K562 (cell line): ENCODE measurements around the gene CMTM4. TPM values are rescaled to one million over a fixed set of nuclear protein-coding genes. Genes with fewer than 3 reads are reported as not detected.

ENCODE experiments used
- DNMT1 ChIP-seq: fragments of 450-650 bp; IDR thresholded peaks from 2 replicates; pipeline ENCODE4 v1.6.1; 2016; ENCODE audit warnings: antibody characterized with exemption, mild to moderate bottlenecking
- ELK3 ChIP-seq: fragments of 450-650 bp; formaldehyde crosslinking; IDR thresholded peaks from 2 replicates; pipeline ENCODE4 v1.4.0; 2020; ENCODE audit warnings: mild to moderate bottlenecking
- EP400 ChIP-seq: fragments of 450-650 bp; IDR thresholded peaks from 2 replicates; pipeline ENCODE4 v1.6.1; 2017; ENCODE audit warnings: antibody characterized with exemption, mild to moderate bottlenecking, moderate library complexity
- FOXJ3 ChIP-seq: sonication (generic); formaldehyde crosslinking; IDR thresholded peaks from 2 replicates; pipeline ENCODE4 v1.4.0; 2020; ENCODE audit warnings: mild to moderate bottlenecking, missing genetic modification reagents
- GTF2A2 ChIP-seq: IDR thresholded peaks from 2 replicates; pipeline ENCODE4 v1.6.1; 2016; ENCODE audit warnings: mild to moderate bottlenecking, missing genetic modification characterization, missing compliant biosample characterization
- HDAC3 ChIP-seq: fragments of 450-650 bp; IDR thresholded peaks from 2 replicates; pipeline ENCODE4 v1.6.1; 2018; ENCODE audit warnings: borderline replicate concordance, mild to moderate bottlenecking, moderate library complexity; ENCODE audit not compliant: partially characterized antibody
- IRF2 ChIP-seq: sonication (generic); formaldehyde crosslinking; IDR thresholded peaks from 2 replicates; pipeline ENCODE4 v1.8.1; 2022; ENCODE audit warnings: mild to moderate bottlenecking, missing genetic modification reagents
- MAZ ChIP-seq, 2 experiments: fragments of 450-650 bp in 1 of 2; sonication (generic) in 1 of 2; formaldehyde crosslinking; IDR thresholded peaks in 1 of 2; conservative IDR thresholded peaks in 1 of 2; 2 replicates each; pipeline versions ENCODE4 v1.4.0 to v1.5.0; 2020; ENCODE audit warnings: mild to moderate bottlenecking in 1 of 2, missing genetic modification reagents in 1 of 2
- MEF2D ChIP-seq: conservative IDR thresholded peaks from 2 replicates; pipeline ENCODE4 v1.6.1; 2016; ENCODE audit warnings: low read depth, missing genetic modification characterization, missing compliant biosample characterization
- MTA2 ChIP-seq: fragments of 450-650 bp; IDR thresholded peaks from 2 replicates; pipeline ENCODE4 v1.6.1; 2016; ENCODE audit warnings: low read depth
- NR2C2 ChIP-seq, 2 experiments: fragments of 200-800 bp in 1 of 2; sonication (Bioruptor generic) in 1 of 2; sonication (generic) in 1 of 2; formaldehyde crosslinking in 1 of 2; IDR thresholded peaks; 2 replicates each; pipeline versions ENCODE4 v1.6.1 to v1.8.0; 2016 to 2022; ENCODE audit warnings: mild to moderate bottlenecking in 1 of 2, missing compliant biosample characterization in 1 of 2, missing genetic modification characterization in 1 of 2, missing genetic modification reagents in 1 of 2
- RBM14 ChIP-seq: fragments of 200-400 bp; formaldehyde crosslinking; IDR thresholded peaks from 2 replicates; pipeline ENCODE4 v1.6.1; 2018; ENCODE audit warnings: low read depth, mild to moderate bottlenecking, low read length, moderate library complexity, borderline replicate concordance; ENCODE audit not compliant: insufficient read depth
- RBM39 ChIP-seq: fragments of 200-400 bp; formaldehyde crosslinking; optimal IDR thresholded peaks from 2 replicates; pipeline ENCODE3; 2018; ENCODE audit warnings: low read depth, low read length
- RFX1 ChIP-seq: fragments of 450-650 bp; IDR thresholded peaks from 2 replicates; pipeline ENCODE4 v1.6.1; 2016; ENCODE audit warnings: mild to moderate bottlenecking, moderate library complexity
- SIN3A ChIP-seq, 2 experiments: fragments of 150-350 bp in 1 of 2; IDR thresholded peaks; 2 replicates each; pipeline ENCODE4 v1.6.1; 2011 to 2016; ENCODE audit warnings: borderline replicate concordance in 2 of 2, low read depth in 2 of 2, low read length in 2 of 2, mild to moderate bottlenecking in 2 of 2, moderate library complexity in 2 of 2; ENCODE audit not compliant: control insufficient read depth in 1 of 2
- SOX6 ChIP-seq: fragments of 450-650 bp; IDR thresholded peaks from 2 replicates; pipeline ENCODE4 v1.6.1; 2014; ENCODE audit warnings: mild to moderate bottlenecking
- SREBF1 ChIP-seq: fragments of 150-350 bp; IDR thresholded peaks from 2 replicates; pipeline ENCODE4 v1.6.1; 2014; ENCODE audit warnings: antibody characterized with exemption, low read depth, low read length, borderline replicate concordance
- TCF3 ChIP-seq: sonication (generic); formaldehyde crosslinking; IDR thresholded peaks from 2 replicates; pipeline ENCODE4 v1.4.0; 2020; ENCODE audit warnings: mild to moderate bottlenecking, missing genetic modification reagents
- ZNF589 ChIP-seq: fragments of 200-800 bp; sonication (Bioruptor generic); IDR thresholded peaks from 2 replicates; pipeline ENCODE4 v1.6.1; 2016; ENCODE audit warnings: low read depth, missing genetic modification characterization, missing compliant biosample characterization
- ZNF668 ChIP-seq: fragments of 250-450 bp; sonication (Bioruptor Pico); IDR thresholded peaks from 2 replicates; pipeline ENCODE4 v1.8.0; 2022; ENCODE audit warnings: mild to moderate bottlenecking, inconsistent platforms
- polyA plus RNA-seq, 8 experiments: library from polyadenylated mRNA; depleted of rRNA in 4 of 8; stranded (reverse) in 5 of 8; unstranded in 3 of 8; fragments of >200 nt; fragmentation: Nextera tagmentation in 2 of 8; fragmentation: Illumina TruSeq in 1 of 8; extraction: Ambion mirVana in 2 of 8; extraction: Trizol in 1 of 8; gene quantifications; 2 replicates each; pipeline versions ENCODE4 v1.2.1 to v1.2.3, GENCODE V29; 2011 to 2014; ENCODE audit warnings: inconsistent platforms in 1 of 8, missing spikeins in 1 of 8
- total RNA-seq, 7 experiments: library from RNA; depleted of rRNA in 6 of 7; stranded (reverse); fragments of >200 nt in 6 of 7; fragmentation: Illumina TruSeq in 2 of 7; extraction: Trizol in 2 of 7; gene quantifications; 2 replicates each; pipeline versions ENCODE4 v1.2.1 to v1.2.3, GENCODE V29; 2011 to 2021; ENCODE audit warnings: low replicate concordance in 1 of 7
- TF ChIP-seq, protein P1 (sequence below): fragments of 450-650 bp; IDR thresholded peaks from 2 replicates; pipeline ENCODE4 v1.6.1; 2017; ENCODE audit warnings: antibody characterized with exemption, mild to moderate bottlenecking

Gene CMTM4
- total and polyA plus RNA-seq, 9 of the 15 experiments (the other 6 are each of a cell fraction or from before 2014, with no cell fraction given) = 2.0 to 21.3 (median 12.5) TPM

GRCh38 chr16:66741169-66741900, 44.8 kb upstream of the CMTM4 start (continued):
- TF ChIP-seq FOXJ3 (CRISPR knock-in tag) (no peak), MEF2D (tag) (0 out of 2 replicates have a peak, but pooled peaks have one; percentile 45), DNMT1 (no peak), ZNF668 (no peak), SOX6 (0 out of 2 replicates have a peak, but pooled peaks have one; percentile 9), IRF2 (no peak), ZNF589 (CRISPR knock-in tag) (peak; percentile 65; the same call in 1 of the 2 replicates), HDAC3 (no peak), ELK3 (CRISPR knock-in tag) (no peak), MTA2 (no peak), NR2C2 (CRISPR knock-in tag; IDR thresholded peaks at IDR 0.05) (no peak), NR2C2 (tag; IDR thresholded peaks at IDR 0.05) (0 out of 2 replicates have a peak, but pooled peaks have one; percentile 35), MAZ (CRISPR knock-in tag; conservative IDR thresholded peaks at IDR 0.05 in 1 of 2, IDR thresholded peaks at IDR 0.05 in 1 of 2) (peak in 1 of 2 experiments; percentile 56; a peak in 2 of 4 replicates), GTF2A2 (tag) (0 out of 2 replicates have a peak, but pooled peaks have one; percentile 20), SREBF1 (no peak), SIN3A (IDR thresholded peaks at IDR 0.05; ENCODE audit: borderline replicate concordance in 2 of 2, control insufficient read depth in 1 of 2, low read depth in 2 of 2, low read length in 2 of 2) (no peak), EP400 (peak; percentile 23), RFX1 (peak; percentile 38), RBM39 (no peak), RBM14 (no peak), TCF3 (CRISPR knock-in tag) (no peak)
- TF ChIP-seq, protein P1, sequence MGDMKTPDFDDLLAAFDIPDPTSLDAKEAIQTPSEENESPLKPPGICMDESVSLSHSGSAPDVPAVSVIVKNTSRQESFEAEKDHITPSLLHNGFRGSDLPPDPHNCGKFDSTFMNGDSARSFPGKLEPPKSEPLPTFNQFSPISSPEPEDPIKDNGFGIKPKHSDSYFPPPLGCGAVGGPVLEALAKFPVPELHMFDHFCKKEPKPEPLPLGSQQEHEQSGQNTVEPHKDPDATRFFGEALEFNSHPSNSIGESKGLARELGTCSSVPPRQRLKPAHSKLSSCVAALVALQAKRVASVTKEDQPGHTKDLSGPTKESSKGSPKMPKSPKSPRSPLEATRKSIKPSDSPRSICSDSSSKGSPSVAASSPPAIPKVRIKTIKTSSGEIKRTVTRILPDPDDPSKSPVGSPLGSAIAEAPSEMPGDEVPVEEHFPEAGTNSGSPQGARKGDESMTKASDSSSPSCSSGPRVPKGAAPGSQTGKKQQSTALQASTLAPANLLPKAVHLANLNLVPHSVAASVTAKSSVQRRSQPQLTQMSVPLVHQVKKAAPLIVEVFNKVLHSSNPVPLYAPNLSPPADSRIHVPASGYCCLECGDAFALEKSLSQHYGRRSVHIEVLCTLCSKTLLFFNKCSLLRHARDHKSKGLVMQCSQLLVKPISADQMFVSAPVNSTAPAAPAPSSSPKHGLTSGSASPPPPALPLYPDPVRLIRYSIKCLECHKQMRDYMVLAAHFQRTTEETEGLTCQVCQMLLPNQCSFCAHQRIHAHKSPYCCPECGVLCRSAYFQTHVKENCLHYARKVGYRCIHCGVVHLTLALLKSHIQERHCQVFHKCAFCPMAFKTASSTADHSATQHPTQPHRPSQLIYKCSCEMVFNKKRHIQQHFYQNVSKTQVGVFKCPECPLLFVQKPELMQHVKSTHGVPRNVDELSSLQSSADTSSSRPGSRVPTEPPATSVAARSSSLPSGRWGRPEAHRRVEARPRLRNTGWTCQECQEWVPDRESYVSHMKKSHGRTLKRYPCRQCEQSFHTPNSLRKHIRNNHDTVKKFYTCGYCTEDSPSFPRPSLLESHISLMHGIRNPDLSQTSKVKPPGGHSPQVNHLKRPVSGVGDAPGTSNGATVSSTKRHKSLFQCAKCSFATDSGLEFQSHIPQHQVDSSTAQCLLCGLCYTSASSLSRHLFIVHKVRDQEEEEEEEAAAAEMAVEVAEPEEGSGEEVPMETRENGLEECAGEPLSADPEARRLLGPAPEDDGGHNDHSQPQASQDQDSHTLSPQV = peak; percentile 48; the same call in 1 of the 2 replicates
